Measurements from ENCODE around the gene ZNF385B. TPM values are rescaled to one million over a fixed set of nuclear protein-coding genes. Genes with fewer than 3 reads are reported as not detected.

ZNF385B gene
- polyA plus RNA-seq, 1 of the 3 experiments (the other 2 are of a cell fraction), result 0.16 TPM

- no peak overlapping the region for H3K9ac ChIP-seq
- no peak overlapping the region for H3K27ac ChIP-seq (ENCODE audit: low read depth in 2 of 2, low read length in 1 of 2)
- 0 out of 2 replicates have a peak, but pooled peaks cover 4% of the 10 kb centered on the region for H3K9me2 ChIP-seq
- TF ChIP-seq REST (IDR thresholded peaks at IDR 0.05; ENCODE audit: low read depth, low read length) (no peak), FOSL2 (IDR thresholded peaks at IDR 0.05; ENCODE audit: borderline replicate concordance, low read depth) (no peak), FOXM1 (IDR thresholded peaks at IDR 0.05; ENCODE audit: low read depth) (no peak), USF2 (IDR thresholded peaks at IDR 0.05; ENCODE audit: borderline replicate concordance, low read depth, low read length) (no peak)
- 0 out of 2 replicates have a peak, but pooled peaks cover 4% of the 10 kb centered on the region for H3K9me3 ChIP-seq
- POLR2A ChIA-PET, result no interaction called here
- CTCF ChIA-PET, result interaction anchor here (0.9 to 1.1 kb wide), 3 partner anchors 11 to 84 kb away, joined by 3 read pairs; no protein-coding TSS in a partner anchor
- no peaks in the 10 kb centered on the region for H4K20me1 ChIP-seq (ENCODE audit: insufficient read depth)
- no peak overlapping the region for H3K4me2 ChIP-seq
- H3K36me3 ChIP-seq (replicated peaks in 1 of 2; ENCODE audit: control insufficient read depth in 1 of 2, insufficient read depth in 2 of 2, low read length in 1 of 2), result no peaks in the 10 kb centered on the region
- no peak overlapping the region for H3K4me3 ChIP-seq (ENCODE audit: low read depth in 2 of 2, low read length in 1 of 2)
- no peaks in the 10 kb centered on the region for H3K79me2 ChIP-seq (ENCODE audit: insufficient read depth)
- H2AFZ ChIP-seq (ENCODE audit: low read depth), result no peak overlapping the region
- peaks cover 0 to 2% of the 10 kb centered on the region in 2 experiments; a peak in 1 of 4 replicates for H3K4me1 ChIP-seq (ENCODE audit: control insufficient read depth in 1 of 2, insufficient read depth in 2 of 2, low read depth in 1 of 2, low read length in 1 of 2)
- H3K27me3 ChIP-seq (ENCODE audit: insufficient read depth), result no peaks in the 10 kb centered on the region; the same call in 1 of the 2 replicates
- DNase-seq, result no peak
- H3F3A ChIP-seq (replicated peaks; ENCODE audit: insufficient read depth), result no peaks in the 10 kb centered on the region
Measured at GRCh38 chr2:179853108-179853507, 8.3 kb downstream of the ZNF385B start.

- no peaks in the 10 kb centered on the region for H4K20me1 ChIP-seq (ENCODE audit: insufficient read depth)
- 0 out of 2 replicates have a peak, but pooled peaks cover 3% of the 10 kb centered on the region for H3K9me2 ChIP-seq
- no peak overlapping the region for H3K4me2 ChIP-seq
- POLR2A ChIA-PET, result no interaction called here
- no peak overlapping the region for H3K27ac ChIP-seq (ENCODE audit: low read depth in 2 of 2, low read length in 1 of 2)
- no peak for DNase-seq
- peaks cover 0 to 2% of the 10 kb centered on the region in 2 experiments; a peak in 1 of 4 replicates for H3K4me1 ChIP-seq (ENCODE audit: control insufficient read depth in 1 of 2, insufficient read depth in 2 of 2, low read depth in 1 of 2, low read length in 1 of 2)
- H3F3A ChIP-seq (replicated peaks; ENCODE audit: insufficient read depth), result no peaks in the 10 kb centered on the region
- H3K9ac ChIP-seq, result no peak overlapping the region
- no peaks in the 10 kb centered on the region for H3K79me2 ChIP-seq (ENCODE audit: insufficient read depth)
- no peak overlapping the region for H3K4me3 ChIP-seq (ENCODE audit: low read depth in 2 of 2, low read length in 1 of 2)
- 0 out of 2 replicates have a peak, but pooled peaks cover 4% of the 10 kb centered on the region for H3K9me3 ChIP-seq
- 60% methylated on average over 1 of the region's 1 CpG for WGBS (ENCODE audit: low lambda C conversion rate)
- 0 out of 2 replicates have a peak overlapping the region, but pooled peaks have one; percentile 0 for H2AFZ ChIP-seq (ENCODE audit: low read depth)
- CTCF ChIA-PET, result interaction anchor here (1.1 to 1.7 kb wide), 2 partner anchors 151 to 227 kb away, joined by 3 to 7 read pairs; no protein-coding TSS in a partner anchor
- H3K27me3 ChIP-seq (ENCODE audit: insufficient read depth), result no peaks in the 10 kb centered on the region; the same call in 1 of the 2 replicates
- no peaks in the 10 kb centered on the region for H3K36me3 ChIP-seq (replicated peaks in 1 of 2; ENCODE audit: control insufficient read depth in 1 of 2, insufficient read depth in 2 of 2, low read length in 1 of 2)
- TF ChIP-seq TCF12 (IDR thresholded peaks at IDR 0.05), result 0 out of 2 replicates have a peak, but pooled peaks have one; percentile 15
- TF ChIP-seq USF1 (IDR thresholded peaks at IDR 0.05; ENCODE audit: borderline replicate concordance, low read depth), result no peak
- TF ChIP-seq FOSL2 (IDR thresholded peaks at IDR 0.05; ENCODE audit: borderline replicate concordance, low read depth), result peak; percentile 47; the same call in 1 of the 2 replicates
- no peak for TF ChIP-seq USF2 (IDR thresholded peaks at IDR 0.05; ENCODE audit: borderline replicate concordance, low read depth, low read length)
- TF ChIP-seq FOXJ3 (CRISPR knock-in tag; IDR thresholded peaks at IDR 0.05), result no peak
- no peak for TF ChIP-seq IRF3 (IDR thresholded peaks at IDR 0.05; ENCODE audit: low read depth, low read length)
- 0 out of 2 replicates have a peak, but pooled peaks have one; percentile 6 for TF ChIP-seq PBX3 (IDR thresholded peaks at IDR 0.05)
- TF ChIP-seq MXI1 (IDR thresholded peaks at IDR 0.05; ENCODE audit: low read depth, low read length), result no peak
- TF ChIP-seq RAD21 (IDR thresholded peaks at IDR 0.05; ENCODE audit: low read length), result no peak
- TF ChIP-seq TEAD4 (IDR thresholded peaks at IDR 0.05; ENCODE audit: borderline replicate concordance, insufficient read depth), result no peak
- TF ChIP-seq YY1 (IDR thresholded peaks at IDR 0.05; ENCODE audit: low read depth), result no peak
- TF ChIP-seq ELF1 (IDR thresholded peaks at IDR 0.05), result no peak
- TF ChIP-seq EP300 (IDR thresholded peaks at IDR 0.05; ENCODE audit: borderline replicate concordance in 1 of 2, low read depth in 1 of 2, low read length in 1 of 2), result no peak
- no peak for TF ChIP-seq SMC3 (IDR thresholded peaks at IDR 0.05; ENCODE audit: low read depth, low read length)
- TF ChIP-seq JUND (IDR thresholded peaks at IDR 0.05), result peak; percentile 26; the same call in 1 of the 2 replicates
Measured at GRCh38 chr2:179850188-179850587, 11.2 kb downstream of the ZNF385B start.
